ENCODE data around the gene MCF2L2. TPM values are rescaled to one million over a fixed set of nuclear protein-coding genes. Genes with fewer than 3 reads are reported as not detected.

The MCF2L2 gene
- total and polyA plus RNA-seq, 10 donors = 0.46 to 37.7 (median 17.6) TPM

DNA sequence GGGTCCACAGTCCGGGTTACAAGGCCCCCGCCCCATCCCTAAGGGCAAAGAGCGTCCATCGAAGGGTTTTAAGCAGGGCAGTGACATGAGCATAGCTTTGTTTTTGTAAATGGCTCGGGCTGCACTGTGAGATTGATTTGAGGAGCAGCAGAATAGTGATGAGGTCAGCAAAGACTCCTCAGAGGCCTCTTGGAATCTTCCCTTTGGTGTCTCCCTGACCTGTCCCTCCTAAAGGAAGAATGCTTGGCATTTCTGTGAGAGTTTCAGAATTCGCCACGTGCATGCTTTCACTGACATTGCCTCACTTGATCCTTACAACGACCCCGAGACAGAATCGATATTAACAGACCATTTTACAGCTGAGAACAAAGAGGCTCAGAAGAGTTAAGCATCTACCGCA lies 286.2 kb downstream of the MCF2L2 start:
- H3K27ac ChIP-seq = no peak overlapping the region
- peaks cover 0 to 65% (median 0%) of the 10 kb centered on the region in 7 donors for H3K27me3 ChIP-seq (replicated peaks in 1 of 7)
- DNase-seq = no peak
- intact Hi-C loops (cut with DNase I; ENCODE audit: low total_unique reads) = no loop called here
- H3K4me3 ChIP-seq = no peak overlapping the region
- H3K4me1 ChIP-seq = no peaks in the 10 kb centered on the region
- TF ChIP-seq POLR2A (IDR thresholded peaks at IDR 0.05) (no peak), POLR2AphosphoS5 (IDR thresholded peaks at IDR 0.05) (no peak), CTCF (IDR thresholded peaks at IDR 0.05 in 8 of 11, conservative IDR thresholded peaks at IDR 0.05 in 3 of 11) (no peak)
- no peaks in the 10 kb centered on the region for H3K9me3 ChIP-seq
- no peaks in the 10 kb centered on the region for H3K36me3 ChIP-seq
- WGBS, 5 donors = 76 to 87% (median 82%) methylated on average over 11 of the region's 11 CpGs

DNA sequence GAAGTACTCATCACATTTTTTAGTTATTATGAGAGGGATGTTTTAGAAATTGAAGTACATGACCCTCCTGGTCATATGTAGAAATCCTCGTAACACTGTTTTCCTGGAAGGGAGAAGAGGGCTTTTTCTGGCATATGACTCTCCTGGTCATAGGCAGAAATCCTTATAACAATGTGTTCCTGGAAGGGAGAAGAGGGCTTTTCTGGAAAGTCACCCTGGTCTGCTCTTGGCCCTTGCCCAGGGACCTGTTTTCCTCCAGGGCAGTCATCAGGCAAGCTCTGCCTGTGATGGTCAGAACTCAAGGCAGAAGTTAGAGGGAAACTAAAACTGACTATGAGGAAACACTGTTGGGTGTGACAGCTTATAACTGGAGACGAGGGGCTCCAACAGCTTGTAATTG lies 293.6 kb downstream of the MCF2L2 start:
- no peak overlapping the region for H3K27ac ChIP-seq

DNA sequence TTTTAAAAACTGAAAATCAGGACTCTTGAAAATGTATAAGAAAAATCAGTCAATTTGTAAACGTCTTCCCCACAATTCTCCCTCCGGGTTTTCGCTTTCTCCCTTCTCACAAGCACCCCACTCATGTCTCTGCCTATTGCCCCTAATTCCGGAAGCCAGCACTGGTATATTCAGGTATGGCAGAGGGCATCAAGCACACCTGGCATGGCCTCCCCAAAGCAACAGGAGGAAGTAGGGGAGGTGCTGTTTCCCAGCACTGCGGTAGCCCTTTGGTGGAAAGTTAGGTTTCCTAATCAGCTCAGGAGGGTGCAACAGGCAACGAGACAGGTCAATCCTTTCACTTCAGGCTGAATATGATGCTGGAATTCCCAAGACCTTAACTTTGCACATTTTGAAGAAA lies 296.0 kb downstream of the MCF2L2 start:
- peaks cover 0 to 26% (median 0%) of the 10 kb centered on the region in 7 donors for H3K27me3 ChIP-seq (replicated peaks in 1 of 7)
- 52 to 69% (median 57%) methylated on average over 6 of the region's 6 CpGs for WGBS, 5 donors
- TF ChIP-seq CTCF (IDR thresholded peaks at IDR 0.05 in 8 of 11, conservative IDR thresholded peaks at IDR 0.05 in 3 of 11) (no peak), POLR2A (IDR thresholded peaks at IDR 0.05) (no peak), POLR2AphosphoS5 (IDR thresholded peaks at IDR 0.05) (no peak)
- H3K4me1 ChIP-seq = no peaks in the 10 kb centered on the region
- H3K9me3 ChIP-seq = peaks cover 0 to 25% (median 16%) of the 10 kb centered on the region in 8 donors
- DNase-seq = no peak
- no peaks in the 10 kb centered on the region for H3K36me3 ChIP-seq
- intact Hi-C loops (cut with DNase I; ENCODE audit: low total_unique reads) = no loop called here
- H3K27ac ChIP-seq = no peak overlapping the region
- no peak overlapping the region for H3K4me3 ChIP-seq

More for the DNA sequence above, 293.6 kb downstream of the MCF2L2 start:
- no peak for DNase-seq
- Histone ChIP-seq H3K9me3 (peaks cover 0 to 8% (median under 1%) of the 10 kb centered on the region in 8 donors), H3K36me3 (no peaks in the 10 kb centered on the region), H3K27me3 (replicated peaks in 1 of 7) (peaks cover 0 to 48% (median 0%) of the 10 kb centered on the region in 7 donors), H3K4me1 (no peaks in the 10 kb centered on the region), H3K4me3 (no peak overlapping the region)
- intact Hi-C loops (cut with DNase I; ENCODE audit: low total_unique reads) = no loop called here
- TF ChIP-seq POLR2A (IDR thresholded peaks at IDR 0.05) (no peak), CTCF (IDR thresholded peaks at IDR 0.05 in 8 of 11, conservative IDR thresholded peaks at IDR 0.05 in 3 of 11) (no peak), POLR2AphosphoS5 (IDR thresholded peaks at IDR 0.05) (no peak)
- WGBS, 5 donors = 56 to 81% (median 75%) methylated on average over 2 of the region's 2 CpGs

GRCh38 chr3:183131735-183132134 lies 296.7 kb downstream of the MCF2L2 start:
- Histone ChIP-seq H3K4me1 (no peaks in the 10 kb centered on the region), H3K36me3 (no peaks in the 10 kb centered on the region), H3K27me3 (replicated peaks in 1 of 7) (peaks cover 0 to 19% (median 0%) of the 10 kb centered on the region in 7 donors), H3K27ac (no peak overlapping the region), H3K9me3 (peaks cover 0 to 25% (median 16%) of the 10 kb centered on the region in 8 donors), H3K4me3 (no peak overlapping the region)
- TF ChIP-seq CTCF (IDR thresholded peaks at IDR 0.05 in 8 of 11, conservative IDR thresholded peaks at IDR 0.05 in 3 of 11) (no peak), POLR2AphosphoS5 (IDR thresholded peaks at IDR 0.05) (no peak), POLR2A (IDR thresholded peaks at IDR 0.05) (no peak)
- intact Hi-C loops (cut with DNase I; ENCODE audit: low total_unique reads) = no loop called here
- no peak for DNase-seq
- WGBS, 5 donors = 39 to 75% (median 57%) methylated on average over 4 of the region's 4 CpGs

Data from spleen (tissue), 11 donors.